GM20000 (cell line): ENCODE data around the gene MUTYH.

Source experiments
- DNase-seq: peaks from one replicate; pipeline ENCODE4 v3.0.0; 2012; ENCODE audit warnings: low spot score
- CTCF ChIP-seq: IDR thresholded peaks from 2 replicates; pipeline ENCODE4 v1.5.1; 2012; ENCODE audit warnings: mild to moderate bottlenecking, control low read depth; ENCODE audit errors: extremely low read depth, missing control alignments

Gene MUTYH

GRCh38 chr1:45335855-45336324 lies 4.3 kb downstream of the MUTYH start:
- no peak for TF ChIP-seq CTCF
- no peak for DNase-seq

- DNase-seq, result no peak
- no peak for TF ChIP-seq CTCF
These were observed 5.7 kb downstream of the MUTYH start for GRCh38 chr1:45334308-45335245.

GRCh38 chr1:45332346-45332720 lies 7.9 kb downstream of the MUTYH start:
- no peak for TF ChIP-seq CTCF
- DNase-seq, result no peak

GRCh38 chr1:45331436-45332345 lies 8.5 kb downstream of the MUTYH start:
- TF ChIP-seq CTCF, result no peak

DNA sequence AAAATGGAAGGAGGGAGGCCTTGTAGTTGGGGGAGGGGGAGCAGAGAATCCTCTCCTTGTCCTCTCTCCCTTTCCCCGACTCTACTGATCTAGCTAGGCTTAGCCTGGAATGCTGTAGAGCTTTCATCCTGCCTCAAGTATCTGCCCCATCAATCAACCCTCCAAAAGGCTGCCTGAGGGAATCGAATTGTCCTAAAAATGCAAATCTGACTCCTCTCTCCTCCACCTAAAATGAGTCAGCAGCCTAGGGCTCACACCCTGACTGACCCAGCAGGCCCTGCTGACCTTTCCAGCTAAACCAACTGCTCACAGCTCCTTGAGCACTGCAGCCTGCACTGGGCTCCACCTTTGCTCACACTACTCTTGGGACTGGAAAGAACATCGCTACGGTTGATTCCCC lies 10.8 kb downstream of the MUTYH start:
- peak; percentile 30 for DNase-seq
- TF ChIP-seq CTCF, result no peak

More at GRCh38 chr1:45331436-45332345, 8.5 kb downstream of the MUTYH start:
- DNase-seq, result no peak

DNA sequence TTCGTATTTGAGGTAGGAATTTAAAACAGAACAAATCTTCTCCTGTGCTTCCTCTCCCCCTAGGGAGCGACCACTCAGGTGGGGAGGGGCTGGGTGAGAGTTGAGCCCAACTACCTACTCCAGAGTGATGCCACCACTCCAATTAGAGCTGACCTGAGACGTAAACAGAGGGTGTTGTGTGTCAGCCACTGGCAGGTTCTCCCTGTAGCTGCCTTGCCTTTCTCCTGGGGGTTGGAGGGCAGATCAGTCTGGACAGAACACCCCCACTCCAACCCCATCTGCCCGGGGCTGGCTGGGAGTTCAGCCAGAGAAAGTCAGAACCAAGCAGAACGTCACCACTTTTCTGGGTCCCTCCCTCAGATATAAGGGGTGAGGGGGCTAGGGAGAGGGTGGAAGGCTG lies 11.6 kb downstream of the MUTYH start:
- peak; percentile 5 for DNase-seq
- no peak for TF ChIP-seq CTCF
